Heart left ventricle (tissue), 16 donors: ENCODE results near the gene SULT1C3. TPM values are rescaled to one million over a fixed set of nuclear protein-coding genes. Genes with fewer than 3 reads are reported as not detected.

Experiments used
- ATAC-seq, 4 donors: fragments of 200-7000 bp; cut with Tn5 transposase; one replicate each; pipeline ENCODE4 v1.9.1; 2020 to 2022; ENCODE audit warnings: moderate library complexity in 4 of 4, mild to moderate bottlenecking in 3 of 4, moderate number of reproducible peaks in 1 of 4
- DNase-seq, 5 donors: peaks; one replicate each; pipeline ENCODE4 v3.0.0-alpha.2; 2020
- H3K27ac ChIP-seq, 12 donors: fragments of 200-600 bp; sonication (generic) in 4 of 12; one replicate each; pipeline versions ENCODE4 v1.5.0 to v1.8.0; 2016 to 2022; ENCODE audit warnings: mild to moderate bottlenecking in 2 of 12
- H3K27me3 ChIP-seq, 9 donors: fragments of 200-600 bp; sonication (generic) in 2 of 9; one replicate each; pipeline versions ENCODE4 v1.5.1 to v1.8.0; 2016 to 2022; ENCODE audit warnings: mild to moderate bottlenecking in 3 of 9
- H3K36me3 ChIP-seq, 9 donors: fragments of 200-600 bp; sonication (generic) in 2 of 9; one replicate each; pipeline versions ENCODE4 v1.5.0 to v1.8.0; 2018 to 2022; ENCODE audit warnings: mild to moderate bottlenecking in 2 of 9
- H3K4me1 ChIP-seq, 12 donors: fragments of 200-600 bp; sonication (generic) in 4 of 12; one replicate each; pipeline versions ENCODE4 v1.5.0 to v1.8.0; 2016 to 2022; ENCODE audit warnings: mild to moderate bottlenecking in 3 of 12
- H3K4me3 ChIP-seq, 12 donors: fragments of 200-600 bp; sonication (generic) in 4 of 12; one replicate each; pipeline versions ENCODE4 v1.5.0 to v1.8.0; 2017 to 2022; ENCODE audit warnings: mild to moderate bottlenecking in 9 of 12, moderate library complexity in 4 of 12
- H3K9me3 ChIP-seq, 12 donors: fragments of 200-600 bp; sonication (generic) in 4 of 12; one replicate each; pipeline versions ENCODE4 v1.5.0 to v1.8.0; 2016 to 2022; ENCODE audit warnings: mild to moderate bottlenecking in 1 of 12
- CTCF ChIP-seq, 12 donors: fragments of 200-600 bp; sonication (generic) in 4 of 12; IDR thresholded peaks; one replicate each; pipeline versions ENCODE4 v1.5.0 to v1.8.0; 2018 to 2022; ENCODE audit warnings: antibody characterized with exemption in 12 of 12, mild to moderate bottlenecking in 5 of 12
- POLR2A ChIP-seq, 2 donors: fragments of 450-650 bp; IDR thresholded peaks; one replicate each; pipeline ENCODE4 v1.6.1; 2017; ENCODE audit warnings: antibody characterized with exemption in 2 of 2, mild to moderate bottlenecking in 2 of 2, moderate library complexity in 2 of 2
- WGBS, 4 donors: extraction: QIAGEN DNeasy Blood & Tissue Kit in 2 of 4; methylation state at CpG; one replicate each; pipeline versions ENCODE4 v1.1.5 to v1.1.7; 2013 to 2018; 5-methylcytosine and 5-hydroxymethylcytosine counted together
- intact Hi-C, 10 donors: fragments of 100-400 bp; cut with DNase I; formaldehyde crosslinking; loops; one replicate each; pipeline versions ENCODE4 v1.11.1 to v1.14.2; 2022
- polyA plus RNA-seq, 2 donors: library from polyadenylated mRNA; stranded (reverse); fragments of 200-250 nt; gene quantifications; one replicate each; pipeline ENCODE4 v1.2.3, GENCODE V29; 2013
- total RNA-seq, 9 donors: library from RNA; depleted of rRNA in 2 of 9; stranded (reverse); fragments of >200 nt in 2 of 9; fragmentation: NEBNext Ultra II Directional in 3 of 9; extraction: Animal tissue kit (Norgen Biotek cat#: 25700) in 3 of 9; gene quantifications; one replicate each; pipeline versions ENCODE4 v1.1.0 to v1.2.4, GENCODE V29; 2016 to 2023
- donor health status: ischemic (EF 13 %, LVEDD 7.1; RV severe dilation, severe dysfunction).
- donor health status: healthy with polysubstance abuse.
- donor health status: DM: no; HTN: yes; CAD: no.
- donor health status: DM: no; HTN: no; CAD: no.
- donor health status: ischemic (EF 25% LVEDD 6.9; RV normal size, moderate dysfunction).
- donor health status: ischemic (EF 25% LVEDD 5.7; RV mildly dilated, moderate dysfunction).
- donor health status: healthy.
- donor health status: DM: yes; HTN: yes; CAD: no.
- donor health status: ischemic (EF 35%, LVEDD 5.7; RV mildly dilated, moderate dysfunction).
- donor health status: nonischemic (EF 11% LVEDD 7.7; RV severe dilation, severe dysfunction).
- donor health status: DM: yes; HTN: yes; CAD: no.
- donor health status: PGD.
- donor health status: ischemic (EF 29% LVEDD 5.4; RV normal size, mild dysfunction).
- donor health status: nonischemic (EF 23%, LVEDD 6.1; RV moderate dilation, normal function).

Gene SULT1C3
- total and polyA plus RNA-seq, 11 donors = not detected

GRCh38 chr2:108288534-108289106, 48.9 kb downstream of the SULT1C3 start, which contains the start of gene SULT1C2:
TSS of gene SULT1C2 (plus strand) at chr2:108288895. CDS start at chr2:108293668, 4,773 bp downstream.
- peak in 2 of 5 donors; percentile 40 to 45 for DNase-seq
- H3K36me3 ChIP-seq = no peaks in the 10 kb centered on the region
- intact Hi-C loops = no loop called here
- H3K4me1 ChIP-seq = peaks cover 0 to 8% (median 0%) of the 10 kb centered on the region in 12 donors
- peaks cover 0 to 5% (median 0%) of the 10 kb centered on the region in 12 donors for H3K9me3 ChIP-seq
- peak within 1 kb of the TSS in 2 of 12 donors; percentile 4 to 61 for H3K27ac ChIP-seq
- peak within 1 kb of the TSS in 2 of 12 donors; percentile 1 to 28 for H3K4me3 ChIP-seq
- TF ChIP-seq CTCF (IDR thresholded peaks at IDR 0.05) (no peak), POLR2A (IDR thresholded peaks at IDR 0.05) (no peak)
- WGBS, 4 donors = 25 to 38% (median 31%) methylated on average over 7 of the region's 7 CpGs
- no peaks in the 10 kb centered on the region for H3K27me3 ChIP-seq
- peak in 1 of 4 donors; percentile 16 for ATAC-seq

- DNase-seq (no peak), ATAC-seq (no peak)
- no peaks in the 10 kb centered on the region for H3K27me3 ChIP-seq
- TF ChIP-seq POLR2A (IDR thresholded peaks at IDR 0.05) (no peak), CTCF (IDR thresholded peaks at IDR 0.05) (no peak)
- H3K4me1 ChIP-seq = no peaks in the 10 kb centered on the region
- H3K36me3 ChIP-seq = no peaks in the 10 kb centered on the region
- 53 to 64% (median 58%) methylated on average over 3 to 4 of the region's 4 CpGs for WGBS, 4 donors
- H3K4me3 ChIP-seq = no peak overlapping the region
- H3K9me3 ChIP-seq = peaks cover 0 to 5% (median 0%) of the 10 kb centered on the region in 12 donors
- intact Hi-C loops = no loop called here
- no peak overlapping the region for H3K27ac ChIP-seq
These were observed 54.1 kb downstream of the SULT1C3 start for GRCh38 chr2:108293850-108294249.

GRCh38 chr2:108297436-108298141, 57.8 kb downstream of the SULT1C3 start:
- no peak overlapping the region for H3K4me3 ChIP-seq
- H3K4me1 ChIP-seq = no peaks in the 10 kb centered on the region
- intact Hi-C loops = no loop called here
- ATAC-seq (no peak), DNase-seq (no peak)
- no peaks in the 10 kb centered on the region for H3K27me3 ChIP-seq
- TF ChIP-seq POLR2A (IDR thresholded peaks at IDR 0.05) = no peak
- TF ChIP-seq CTCF (IDR thresholded peaks at IDR 0.05) = no peak
- peaks cover 0 to 3% (median 0%) of the 10 kb centered on the region in 12 donors for H3K9me3 ChIP-seq
- WGBS, 4 donors = 79 to 91% (median 82%) methylated on average over 9 of the region's 9 CpGs
- no peak overlapping the region for H3K27ac ChIP-seq
- no peaks in the 10 kb centered on the region for H3K36me3 ChIP-seq

GRCh38 chr2:108301558-108301957, 61.8 kb downstream of the SULT1C3 start:
- Histone ChIP-seq H3K9me3 (peaks cover 0 to 3% (median 0%) of the 10 kb centered on the region in 12 donors), H3K4me3 (no peak overlapping the region), H3K4me1 (no peaks in the 10 kb centered on the region), H3K36me3 (no peaks in the 10 kb centered on the region), H3K27me3 (no peaks in the 10 kb centered on the region), H3K27ac (no peak overlapping the region)
- WGBS, 4 donors = 89 to 92% (median 91%) methylated on average over 7 of the region's 7 CpGs
- DNase-seq (no peak), ATAC-seq (no peak)
- TF ChIP-seq POLR2A (IDR thresholded peaks at IDR 0.05) = no peak
- TF ChIP-seq CTCF (IDR thresholded peaks at IDR 0.05) = no peak
- intact Hi-C loops = no loop called here
